ENCODE data around the gene WWC1.
"Not testable (repeated sequence)": the region's sequence is repeated elsewhere in the genome, so short reads cannot be mapped to it uniquely, and the experiment has no call there.

Gene WWC1

DNA sequence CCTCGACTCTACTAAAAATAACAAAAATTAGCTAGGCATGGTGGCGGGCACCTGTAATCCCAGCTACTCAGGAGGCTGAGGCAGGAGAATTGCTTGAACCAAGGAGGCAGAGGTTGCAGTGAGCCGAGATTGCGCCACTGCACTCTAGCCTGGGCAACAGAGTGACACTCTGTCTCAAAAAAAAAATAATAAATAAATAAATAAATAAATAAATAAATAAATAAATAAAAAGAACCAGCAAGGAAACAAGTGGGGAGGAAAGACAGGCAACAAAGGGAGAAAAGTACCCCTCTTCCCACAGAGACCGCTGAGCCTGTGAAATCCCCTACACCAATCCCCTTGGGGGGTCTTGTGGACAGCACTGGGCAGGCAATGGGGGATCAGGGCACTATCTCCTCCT is 4.6 kb upstream of the WWC1 start:
- DNase-seq: not testable (repeated sequence)

DNA sequence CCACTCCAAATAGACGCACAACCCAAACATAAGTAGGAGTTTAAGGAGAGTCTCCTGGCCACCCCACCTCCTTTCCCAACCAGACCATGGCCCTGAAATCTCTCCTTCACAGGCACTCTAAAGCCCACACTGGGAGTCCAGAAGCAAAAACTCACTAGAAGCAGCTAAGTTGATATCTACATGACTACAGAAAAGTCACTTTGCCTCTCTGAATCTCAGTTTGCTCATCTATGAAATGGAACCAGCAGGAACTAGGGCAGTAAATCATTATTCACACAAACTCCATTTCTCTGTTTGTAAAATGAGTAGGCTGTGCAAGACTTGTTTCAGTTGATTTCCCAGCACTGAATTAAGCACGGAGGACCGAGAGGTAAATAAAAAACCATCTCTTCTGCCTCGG is 4.1 kb upstream of the WWC1 start:
- no peak for DNase-seq

DNA sequence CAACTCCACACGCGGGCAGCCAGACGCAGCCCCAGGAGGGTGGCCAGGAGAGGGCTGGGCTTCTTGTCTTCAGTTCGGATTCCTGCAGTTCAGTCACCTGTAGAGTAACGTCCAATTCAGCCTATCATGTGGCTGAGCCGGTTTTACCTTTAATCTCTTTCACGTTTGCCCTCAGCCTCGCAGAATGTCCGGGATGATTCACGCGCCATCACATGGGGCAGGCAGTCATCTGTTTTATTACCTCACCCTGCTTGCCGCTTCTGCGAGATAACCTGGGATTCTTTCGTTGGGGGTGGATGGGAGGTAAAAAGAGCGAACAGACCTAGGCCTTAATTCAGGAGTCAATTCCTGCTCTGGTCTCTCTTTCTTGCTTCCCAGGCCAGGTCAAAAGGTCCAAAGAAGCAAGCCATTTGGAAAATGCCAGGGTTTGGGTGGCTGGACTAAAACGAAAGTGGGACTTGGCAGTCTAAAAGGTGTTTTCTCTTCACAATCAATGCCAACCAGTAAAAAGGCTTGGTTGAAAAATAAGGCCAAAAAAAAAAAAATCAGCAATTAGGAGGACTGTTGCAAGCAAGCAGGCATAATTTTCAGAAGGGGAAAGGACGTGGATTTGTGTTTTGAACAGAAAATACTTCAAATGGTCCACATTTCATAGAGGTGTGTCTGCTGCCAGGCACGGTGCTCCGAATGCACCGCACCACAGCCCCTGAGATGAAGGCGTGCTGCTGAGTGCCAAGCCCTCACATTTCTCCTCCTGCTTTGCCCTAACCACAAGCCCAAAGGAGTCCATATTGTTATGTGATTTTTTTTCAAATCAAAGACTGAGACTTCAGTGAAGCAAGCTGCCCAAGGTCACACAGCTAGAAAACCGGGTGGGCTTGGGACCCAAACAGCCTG is 2.8 kb upstream of the WWC1 start:
- DNase-seq: no peak

DNA sequence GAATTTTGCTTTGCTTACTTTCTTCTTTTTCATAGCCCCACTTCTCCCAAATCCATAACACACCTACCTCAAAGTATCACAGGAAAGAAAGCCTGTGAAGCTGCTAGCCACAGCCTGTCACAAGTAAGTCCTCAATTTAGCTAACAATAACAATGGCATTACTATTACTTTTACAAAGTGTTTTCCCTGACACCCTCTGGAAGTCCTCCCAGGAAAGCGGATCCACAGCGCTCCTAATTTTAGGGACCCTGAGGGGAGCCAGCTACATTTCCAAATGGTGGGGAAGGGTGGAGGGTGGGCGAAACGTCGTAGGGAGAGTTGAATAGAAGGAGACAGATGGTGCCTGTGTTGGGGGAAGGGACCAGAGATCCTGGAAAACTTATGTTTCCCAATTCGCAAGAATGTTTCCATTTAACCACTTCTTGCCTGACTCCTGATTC is 523 bp upstream of the WWC1 start:
- no peak for DNase-seq

DNA sequence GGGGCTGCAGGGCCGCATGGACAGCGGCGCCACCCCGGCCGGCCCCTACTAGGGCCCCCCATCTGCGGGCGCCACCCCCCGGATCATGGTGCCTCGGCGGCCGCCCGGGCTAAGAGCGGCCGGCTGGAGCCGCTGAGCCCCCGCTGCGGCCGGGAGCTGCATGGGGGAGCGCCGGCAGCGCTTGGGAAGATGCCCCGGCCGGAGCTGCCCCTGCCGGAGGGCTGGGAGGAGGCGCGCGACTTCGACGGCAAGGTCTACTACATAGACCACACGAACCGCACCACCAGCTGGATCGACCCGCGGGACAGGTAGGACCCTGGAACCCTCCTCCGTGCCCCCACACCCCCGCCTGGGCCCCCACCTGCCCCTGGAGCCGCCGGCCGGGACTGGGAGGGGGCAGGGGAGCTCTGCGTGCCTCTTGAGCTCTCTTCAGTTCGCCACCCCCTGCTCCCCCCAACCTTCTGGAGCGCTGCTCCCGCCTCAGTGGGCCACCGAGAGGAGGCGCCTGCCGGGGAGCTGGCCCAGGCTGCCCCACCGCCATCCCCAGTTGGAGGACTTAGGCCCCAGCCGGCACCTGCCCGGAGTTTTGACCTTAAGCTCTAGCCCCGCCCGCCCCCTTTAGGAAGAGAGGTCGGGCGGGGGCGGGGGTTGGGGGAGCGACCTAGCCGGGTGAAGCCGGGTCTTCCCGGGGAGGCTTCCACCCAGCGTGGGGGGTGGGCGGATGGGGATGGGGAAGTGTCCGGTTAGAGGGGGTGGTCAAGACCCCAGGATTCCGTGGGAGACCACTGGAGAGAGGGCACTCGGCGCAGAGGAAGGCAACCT is 730 bp downstream of the WWC1 start:
- DNase-seq: peak; percentile 25

DNA sequence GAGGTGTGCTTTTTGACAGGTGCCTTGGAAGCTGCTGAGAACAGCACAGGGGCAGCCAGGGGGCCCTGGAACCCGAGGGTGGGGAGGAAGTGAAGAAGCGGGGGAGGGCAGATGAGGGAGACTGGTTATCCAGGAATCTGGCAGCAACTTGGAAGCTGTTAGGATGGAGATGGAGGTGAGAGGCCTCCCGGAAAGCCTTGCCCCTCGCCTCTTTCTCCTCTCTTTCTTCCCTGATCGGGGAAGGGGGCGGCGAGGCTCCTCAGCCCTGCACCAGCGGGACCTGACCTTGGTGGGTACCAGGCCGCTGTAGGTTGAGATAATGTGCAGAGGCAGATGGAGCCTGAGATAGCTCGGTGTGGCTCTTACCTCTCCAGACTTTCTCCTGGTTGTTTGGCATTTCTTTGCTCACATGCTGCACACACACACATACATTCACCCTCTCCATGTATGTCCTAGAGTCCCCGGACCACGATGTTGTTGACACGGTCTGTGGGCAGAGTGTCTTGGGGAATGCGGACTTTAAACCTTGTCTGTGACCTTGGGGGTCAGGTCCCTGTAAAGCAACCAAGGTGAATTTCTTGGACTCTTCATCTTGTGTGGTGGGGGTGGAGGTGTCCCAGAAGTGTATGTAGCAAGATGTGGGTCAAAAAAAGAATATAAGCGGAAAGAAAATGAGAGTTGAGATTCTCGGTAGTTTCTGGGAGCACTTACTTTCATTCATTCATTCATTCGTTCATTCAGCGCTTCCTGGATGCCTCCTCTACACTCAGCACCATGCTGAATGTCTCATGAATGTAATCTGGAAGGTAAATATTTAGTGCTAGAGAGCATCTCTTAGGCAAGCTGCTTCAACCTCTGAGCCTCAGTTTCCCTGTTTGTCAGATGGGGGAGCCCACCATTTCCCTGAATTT is 1.6 kb downstream of the WWC1 start:
- no peak for DNase-seq

DNA sequence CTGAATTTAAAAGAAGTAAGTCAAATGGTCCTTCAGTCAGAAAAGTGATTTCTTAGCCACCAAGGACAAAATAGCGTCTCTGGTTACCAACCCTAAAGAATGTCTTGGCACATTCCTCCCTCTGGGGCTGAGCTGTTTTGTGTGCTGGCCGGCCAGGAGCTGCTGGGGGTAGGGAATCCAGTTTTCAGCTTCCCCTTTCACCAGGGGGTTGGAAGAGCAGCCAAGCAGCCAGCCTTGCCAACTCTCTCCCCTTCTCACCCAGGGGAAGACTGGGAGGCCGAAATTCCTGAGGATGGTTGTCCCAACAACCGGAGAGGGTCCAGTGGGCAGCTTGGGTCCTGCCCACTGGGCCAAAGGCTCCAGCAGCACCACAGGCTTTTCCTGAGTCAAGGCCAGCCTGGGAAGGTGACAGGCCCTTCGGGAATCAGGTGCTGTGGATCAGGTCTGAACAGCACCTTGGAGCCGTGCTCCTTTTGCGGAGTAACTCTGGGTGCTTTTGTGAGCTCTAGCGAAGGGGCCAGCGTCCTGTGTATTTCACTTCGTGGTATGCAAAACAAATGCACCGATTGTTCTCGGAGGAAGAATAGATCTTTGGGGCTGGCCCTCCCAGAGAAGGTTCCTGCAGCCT is 4.2 kb downstream of the WWC1 start:
- no peak for DNase-seq

DNA sequence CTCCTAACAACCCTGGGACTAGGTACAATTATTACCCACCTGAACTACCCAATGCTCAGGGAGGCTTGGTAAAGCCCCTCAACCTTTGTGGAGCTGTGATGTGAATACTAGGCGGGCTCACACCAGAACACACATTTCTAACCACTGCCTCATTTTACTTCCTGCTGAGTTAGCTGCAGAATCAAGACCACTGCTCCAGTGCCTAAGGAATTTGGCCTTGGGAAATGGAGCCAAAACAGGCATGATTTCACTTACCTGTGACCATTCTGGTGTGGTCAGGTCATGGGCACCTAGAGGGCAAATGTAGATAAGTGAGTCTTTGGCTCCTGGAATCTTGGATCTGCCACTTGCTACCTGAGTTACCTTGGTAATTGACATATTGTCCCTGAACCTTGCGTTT is 5.2 kb downstream of the WWC1 start:
- DNase-seq: no peak

DNA sequence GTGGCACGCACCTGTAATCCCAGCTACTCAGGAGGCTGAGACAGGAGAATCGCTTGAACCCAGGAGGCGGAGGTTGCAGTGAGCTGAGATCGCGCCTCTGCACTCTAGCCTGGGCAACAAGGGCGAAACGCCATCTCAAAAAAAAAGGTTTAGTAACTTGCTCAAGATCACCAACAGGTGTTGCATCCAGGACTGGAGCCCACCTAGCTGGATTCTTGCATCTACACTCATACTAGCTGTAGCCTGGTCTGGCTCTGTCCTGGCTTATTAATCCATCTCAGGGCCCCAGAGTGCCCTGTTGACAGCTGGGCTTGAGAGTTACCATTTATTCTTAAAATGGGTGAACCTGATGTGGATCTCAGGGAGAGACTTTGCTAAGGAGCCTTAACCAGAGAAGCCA is 7.5 kb downstream of the WWC1 start:
- no peak for DNase-seq

DNA sequence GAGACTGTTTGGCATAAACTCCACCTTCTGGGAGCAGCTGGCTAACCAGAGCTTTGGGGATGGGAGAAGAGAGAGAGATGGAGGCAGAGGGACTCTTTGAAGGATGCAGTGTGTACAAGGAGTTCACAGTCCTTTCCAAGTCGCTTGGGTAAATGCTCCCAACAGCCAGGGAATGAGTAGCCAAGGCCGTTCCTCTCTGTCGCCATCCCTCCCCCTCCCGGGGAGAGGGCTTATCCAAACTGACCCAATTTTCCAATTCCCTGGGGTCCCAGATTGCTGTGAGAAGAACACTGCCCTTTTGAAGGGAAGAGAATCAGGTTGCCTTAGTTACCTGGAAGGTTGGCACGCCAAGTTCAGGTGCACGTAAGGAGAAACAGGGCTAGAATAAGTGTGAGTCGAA is 7.9 kb downstream of the WWC1 start:
- no peak for DNase-seq

DNA sequence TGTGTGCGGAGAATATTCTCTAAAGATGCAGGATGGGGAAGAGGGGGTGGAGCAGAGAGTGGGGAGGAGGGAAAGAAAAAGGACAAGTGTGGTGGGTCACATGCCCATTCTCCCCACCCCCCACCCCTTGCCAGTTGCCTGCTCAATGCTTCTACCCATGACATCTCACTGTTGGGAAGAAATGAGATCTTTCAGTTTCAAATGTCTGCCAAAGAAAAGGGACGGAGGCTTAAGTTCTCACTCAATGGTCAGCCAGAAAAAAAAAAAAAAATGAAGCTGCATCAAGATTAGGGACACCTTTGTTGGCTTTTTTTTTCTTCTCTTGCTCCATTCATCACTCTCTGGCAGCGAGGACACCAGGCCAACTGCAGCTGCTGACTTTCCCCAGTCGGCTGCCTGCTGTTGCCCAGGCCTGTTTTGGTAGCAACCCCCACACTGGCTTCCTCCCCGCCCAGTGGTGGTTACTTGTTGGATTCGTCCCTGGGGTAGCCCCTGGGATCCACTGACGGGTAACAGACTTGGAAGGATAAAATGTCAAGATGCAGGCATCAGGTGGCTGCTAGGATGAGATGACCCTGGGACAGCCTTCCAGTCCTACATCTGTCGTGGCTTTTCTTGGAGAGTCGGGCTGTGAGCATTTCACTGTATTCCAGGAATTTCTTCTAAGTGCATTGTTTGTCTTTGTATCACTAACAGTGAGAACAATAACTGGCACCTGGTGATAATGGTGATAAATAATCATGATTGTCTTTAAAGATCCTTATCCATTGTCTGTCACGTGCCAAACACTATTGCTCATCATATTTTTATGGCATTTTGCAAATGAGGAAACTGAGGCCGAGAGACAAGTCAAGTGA is 9.1 kb downstream of the WWC1 start:
- no peak for DNase-seq

DNA sequence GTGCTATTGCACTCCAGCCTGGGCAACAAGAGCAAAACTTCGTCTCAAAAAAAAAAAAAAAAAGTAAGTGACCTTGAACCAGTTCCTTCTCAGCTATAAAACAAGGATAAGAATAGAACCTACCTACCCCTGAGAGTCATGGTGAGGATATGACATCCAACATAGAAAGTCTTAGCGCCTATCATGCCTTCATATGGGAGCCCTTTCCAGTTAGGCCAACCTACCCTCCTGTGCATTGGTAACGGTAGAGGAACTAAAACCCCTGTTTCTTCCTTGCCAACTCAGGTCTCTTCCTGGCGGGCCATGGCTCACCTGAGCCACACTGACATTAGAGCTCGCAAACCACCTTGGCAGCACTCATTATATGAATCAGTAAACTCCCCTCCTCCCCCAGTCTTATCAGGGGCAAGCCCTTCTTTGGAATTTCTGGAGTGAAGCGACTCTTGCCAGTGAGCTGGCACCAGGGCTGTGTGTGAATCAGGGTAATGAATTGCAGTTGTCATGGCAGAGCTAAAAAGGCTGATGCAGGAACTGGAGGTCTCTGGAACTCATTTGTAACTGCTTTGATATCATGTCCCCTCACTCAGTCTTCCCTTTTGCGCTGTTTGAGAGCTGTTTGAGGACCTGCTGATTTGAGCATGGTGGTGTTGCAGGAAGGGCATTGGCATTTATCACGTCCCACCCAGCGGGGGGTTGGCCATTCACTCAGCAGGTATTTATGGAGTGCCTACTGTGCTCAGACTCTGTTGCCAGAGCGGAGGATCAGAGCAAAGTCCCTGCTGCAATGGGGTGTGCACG is 10.3 kb downstream of the WWC1 start:
- DNase-seq: no peak

DNA sequence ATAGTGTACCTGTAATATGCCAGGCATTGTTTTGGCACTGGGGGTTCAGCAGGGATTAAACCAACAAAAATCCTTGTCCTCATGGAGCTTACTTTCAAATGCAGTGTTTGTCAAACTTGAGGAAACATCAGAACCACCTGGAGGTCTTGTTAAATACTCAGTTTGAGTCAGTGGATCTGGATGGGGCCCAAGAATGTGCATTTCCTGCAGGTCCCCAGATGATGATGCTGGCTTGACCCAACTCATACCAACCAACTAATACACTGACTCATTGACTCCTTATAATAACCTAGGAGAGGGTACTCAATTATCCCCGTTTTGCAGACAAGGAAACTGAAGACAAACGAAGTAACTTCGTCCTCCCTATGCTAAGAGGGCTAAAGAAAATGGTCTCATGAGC is 11.3 kb downstream of the WWC1 start:
- DNase-seq: no peak

DNA sequence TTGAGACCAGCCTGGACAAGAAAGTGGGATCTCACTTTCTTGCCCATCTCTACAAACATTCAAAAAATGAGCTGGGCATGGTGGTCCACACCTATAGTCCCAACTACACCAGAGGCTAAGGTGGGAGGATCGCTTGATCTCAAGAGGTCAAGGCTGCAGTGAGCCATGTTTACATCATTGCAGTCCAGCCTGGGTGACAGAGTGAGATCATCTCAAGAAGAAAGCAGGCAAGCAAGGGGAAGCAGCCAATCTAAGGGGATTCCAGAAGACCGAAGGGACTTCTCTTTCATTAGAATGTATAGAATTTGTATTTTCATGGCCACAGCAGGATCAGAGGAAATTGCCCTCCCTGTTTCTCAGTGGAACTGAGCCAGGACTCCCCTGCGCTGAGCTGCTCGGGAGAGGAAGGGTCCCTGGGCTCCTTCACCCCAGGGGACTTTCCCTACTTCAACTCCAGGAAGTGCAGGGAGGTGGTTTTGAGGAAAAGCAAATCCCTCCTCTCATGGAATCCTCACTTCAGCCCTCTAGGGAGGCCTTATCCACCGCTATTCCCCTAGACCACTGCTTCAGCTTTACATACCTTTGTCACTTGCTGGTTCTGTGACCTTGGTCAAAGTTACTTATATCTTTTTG is 12.1 kb downstream of the WWC1 start:
- no peak for DNase-seq

DNA sequence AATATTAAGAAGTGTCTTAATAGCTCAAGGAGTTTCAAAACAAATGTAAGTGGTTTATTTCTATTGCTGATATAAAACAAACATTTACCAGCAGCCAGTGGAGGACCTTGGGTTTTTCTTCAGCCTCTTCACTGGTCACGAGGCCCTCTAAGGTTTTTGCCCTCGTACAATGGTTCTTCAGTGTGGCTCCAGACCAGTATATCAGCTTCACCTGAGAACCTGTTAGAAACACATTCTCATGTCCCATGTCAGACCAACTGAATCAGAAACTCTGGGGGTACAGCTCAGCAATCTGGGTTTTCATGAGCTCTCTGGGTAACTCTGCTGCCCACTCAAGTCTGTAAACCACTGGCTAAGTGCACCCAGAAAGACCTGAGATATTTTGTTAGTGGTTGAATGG is 12.9 kb downstream of the WWC1 start:
- DNase-seq: no peak

DNA sequence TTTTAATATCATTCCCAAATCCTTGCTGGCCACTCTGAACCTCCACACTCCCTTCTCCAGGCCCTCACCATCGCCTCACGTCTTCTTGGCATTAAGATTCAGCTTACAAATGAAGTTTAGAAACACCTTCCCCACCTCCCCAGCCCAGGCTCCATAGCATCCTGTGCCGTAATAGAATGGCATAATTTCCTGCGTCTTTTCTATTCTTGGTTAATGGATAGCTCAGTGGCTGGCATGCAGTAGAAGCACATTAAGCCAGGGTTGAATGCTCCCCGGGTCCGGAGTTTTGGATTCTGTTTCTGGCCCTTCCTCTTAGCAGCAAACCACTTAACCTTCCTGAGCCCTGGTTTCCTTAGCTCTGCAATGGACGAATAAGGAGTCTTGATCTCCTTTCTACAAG is 13.8 kb downstream of the WWC1 start:
- no peak for DNase-seq

DNA sequence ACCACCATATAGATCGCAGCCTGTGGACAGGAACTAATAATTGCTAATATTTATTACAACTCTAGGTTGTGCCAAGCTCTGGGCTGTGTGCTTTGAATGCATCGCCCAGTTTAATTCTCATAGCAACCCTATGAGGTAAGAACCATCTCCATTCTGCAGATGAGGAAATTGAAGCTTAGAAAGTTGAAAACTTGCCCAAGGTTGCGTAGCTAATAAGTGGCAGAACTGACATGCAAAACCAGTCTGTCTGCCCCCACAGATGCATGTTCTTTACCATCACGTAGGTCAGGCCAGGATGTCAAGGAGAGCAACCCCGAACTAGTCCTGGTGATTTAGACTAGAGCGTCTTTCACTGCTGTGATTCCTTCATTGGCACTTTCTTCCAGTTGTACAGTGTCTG is 15.6 kb downstream of the WWC1 start:
- no peak for DNase-seq

DNA sequence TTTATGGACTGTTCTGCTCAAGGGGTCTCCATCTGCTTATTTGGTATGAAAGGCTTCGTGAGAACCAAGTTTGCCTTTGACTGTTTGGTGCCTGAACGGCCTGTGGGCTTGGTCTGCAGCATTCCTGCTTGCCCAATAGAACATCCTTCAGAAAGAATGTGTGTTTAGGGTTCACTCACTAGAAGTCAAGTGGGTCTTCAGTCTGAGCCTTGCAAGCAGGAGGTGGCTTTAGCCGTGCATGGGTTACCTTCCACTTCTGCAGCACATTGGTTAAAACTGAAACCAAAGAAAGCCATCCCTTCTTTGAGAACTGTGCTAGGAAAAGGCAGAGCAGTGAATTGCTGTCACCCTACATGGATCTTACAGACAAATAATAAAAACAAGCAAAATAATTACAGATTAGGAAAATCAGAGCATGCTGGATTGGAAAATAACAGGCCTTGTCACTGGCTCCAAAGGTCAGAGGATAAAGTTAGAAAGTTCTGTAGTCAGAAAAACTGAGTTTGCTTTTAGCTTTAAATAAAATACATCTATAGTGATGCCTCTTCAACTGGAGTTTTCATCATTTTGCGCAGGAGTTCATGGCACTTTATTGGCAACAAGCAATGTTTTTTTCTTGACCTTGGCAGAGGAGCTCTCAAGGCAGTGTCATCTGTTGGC is 16.6 kb downstream of the WWC1 start:
- no peak for DNase-seq

DNA sequence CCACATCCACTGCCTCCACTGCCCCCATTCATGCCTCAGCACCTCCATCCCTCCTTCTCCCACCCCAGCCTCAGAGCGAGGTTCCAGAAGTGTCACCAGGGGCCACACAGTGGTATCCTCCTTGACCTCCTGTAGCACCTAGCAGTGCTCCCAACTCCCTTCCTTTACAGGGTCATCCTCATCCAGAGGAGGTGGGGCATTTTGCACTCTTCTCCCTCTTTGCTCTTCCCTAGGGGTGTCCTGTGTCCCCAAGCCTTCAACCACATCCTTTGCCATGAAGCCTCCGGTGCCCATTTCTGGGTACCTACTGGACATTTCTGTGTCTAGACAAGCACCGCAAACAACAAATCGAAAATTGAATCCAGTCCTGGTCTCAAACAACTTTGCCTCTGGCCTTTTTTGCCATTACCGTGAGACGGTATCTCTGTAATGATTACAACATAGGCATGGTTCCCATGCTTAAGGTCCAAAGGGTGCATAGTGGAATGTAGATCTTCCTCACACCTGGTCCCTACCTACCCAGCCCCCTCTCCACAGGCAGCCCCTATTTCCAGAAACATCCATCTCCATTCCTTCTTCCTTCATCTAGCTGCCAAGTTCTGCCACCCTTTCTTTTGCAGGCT is 17.6 kb downstream of the WWC1 start:
- DNase-seq: no peak
